Stimulated activated CD8-positive, alpha-beta memory T cell treated with anti-CD3 and anti-CD28 coated beads, Interleukin-2, amount 100 ng/mL, for 1 hour (primary cell): ENCODE data around the gene PUS7.
"Not testable (repeated sequence)": the region's sequence is repeated elsewhere in the genome, so short reads cannot be mapped to it uniquely, and the experiment has no call there.

Source experiments
- DNase-seq, 2 donors: peaks; one replicate each; pipeline ENCODE4 v3.0.0-alpha.2; 2020; ENCODE audit warnings: low read depth in 2 of 2

PUS7 gene

GRCh38 chr7:105448181-105448580 is 73.9 kb downstream of the PUS7 start:
- DNase-seq: no peak

- no peak for DNase-seq
These were observed 77.6 kb downstream of the PUS7 start for GRCh38 chr7:105444342-105444987.

- not testable (repeated sequence) for DNase-seq
These were observed 79.9 kb downstream of the PUS7 start for GRCh38 chr7:105442214-105442613.

GRCh38 chr7:105439174-105439893 is 82.7 kb downstream of the PUS7 start:
- DNase-seq: no peak

- DNase-seq: no peak
These were observed 83.3 kb downstream of the PUS7 start for GRCh38 chr7:105438847-105439173.

GRCh38 chr7:105438254-105438653 is 83.8 kb downstream of the PUS7 start:
- no peak for DNase-seq

- DNase-seq: not testable (repeated sequence)
These were observed 84.7 kb downstream of the PUS7 start for GRCh38 chr7:105437356-105437755.

- peak in 1 of 2 donors; percentile 22 for DNase-seq
These were observed 92.1 kb downstream of the PUS7 start for GRCh38 chr7:105429746-105430612.

- no peak for DNase-seq
These were observed 95.4 kb downstream of the PUS7 start for GRCh38 chr7:105426606-105427146.

- no peak for DNase-seq
These were observed 98.1 kb downstream of the PUS7 start for GRCh38 chr7:105423987-105424386.

- no peak for DNase-seq
These were observed 108.1 kb downstream of the PUS7 start for GRCh38 chr7:105413887-105414437.

GRCh38 chr7:105410774-105411173 is 111.3 kb downstream of the PUS7 start:
- not testable (repeated sequence) for DNase-seq

- not testable (repeated sequence) for DNase-seq
These were observed 112.3 kb downstream of the PUS7 start for GRCh38 chr7:105409775-105410174.

- DNase-seq: no peak
These were observed 113.2 kb downstream of the PUS7 start for GRCh38 chr7:105408791-105409410.
